Measurements from ENCODE around the gene DGKA.

Gene DGKA

DNA sequence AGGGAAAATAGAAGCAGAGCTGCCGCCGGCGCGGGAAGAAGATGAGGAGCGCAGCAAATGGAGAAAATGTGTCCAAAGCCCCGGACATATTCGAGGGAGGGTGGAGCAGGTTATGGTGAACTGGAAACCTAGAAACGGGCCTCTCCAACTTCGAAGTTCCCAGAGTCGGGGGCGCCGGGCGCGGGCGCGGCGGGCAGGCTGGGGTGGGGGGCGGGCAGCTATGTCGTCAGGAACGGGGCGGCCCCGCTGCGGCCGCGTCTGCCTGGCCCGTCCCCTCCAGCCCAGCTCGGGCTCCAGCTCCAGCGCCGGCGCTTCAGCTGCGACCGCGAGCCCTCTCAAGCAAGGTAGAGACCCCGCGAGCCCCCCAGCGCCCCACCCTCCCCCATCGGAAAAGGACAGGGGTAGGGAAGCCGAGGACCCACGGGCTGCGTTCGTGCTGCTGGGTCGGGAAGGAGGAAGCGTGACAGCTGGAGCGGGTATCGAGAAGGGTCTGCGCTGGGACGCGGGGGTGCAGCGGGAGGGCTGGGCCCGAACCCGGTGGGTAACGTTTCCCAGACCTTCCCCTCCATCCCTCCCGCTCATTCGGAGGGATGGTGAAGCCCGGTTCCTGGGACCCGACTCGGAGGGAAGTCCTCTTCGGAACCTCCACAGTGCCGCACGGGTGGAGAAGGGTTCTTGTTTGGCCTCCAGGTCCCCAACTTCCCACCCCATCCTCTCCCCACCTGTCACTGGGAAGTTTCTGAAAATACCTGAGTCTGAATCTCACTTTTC lies 1.0 kb downstream of the DGKA start:
- DNase-seq, result peak; percentile 31 to 72 (median 54)

DNA sequence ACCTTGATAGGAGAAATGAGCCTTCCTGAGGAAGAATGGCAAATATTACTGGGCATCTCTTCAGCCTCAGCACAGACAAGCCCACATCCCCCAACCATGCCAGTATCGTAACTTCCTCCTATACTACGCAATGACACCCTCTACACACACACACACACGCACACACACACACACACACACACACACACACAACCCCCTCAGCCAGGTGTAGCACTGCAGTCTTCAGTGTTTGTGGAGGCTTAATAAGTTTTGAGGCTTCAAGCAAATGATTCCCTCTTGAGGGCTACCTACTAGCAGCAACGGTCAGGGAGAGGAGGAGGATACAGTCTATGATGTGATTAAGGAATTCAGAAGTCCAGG lies 1.6 kb downstream of the DGKA start:
- peak; percentile 22 to 52 (median 50) for DNase-seq

DNA sequence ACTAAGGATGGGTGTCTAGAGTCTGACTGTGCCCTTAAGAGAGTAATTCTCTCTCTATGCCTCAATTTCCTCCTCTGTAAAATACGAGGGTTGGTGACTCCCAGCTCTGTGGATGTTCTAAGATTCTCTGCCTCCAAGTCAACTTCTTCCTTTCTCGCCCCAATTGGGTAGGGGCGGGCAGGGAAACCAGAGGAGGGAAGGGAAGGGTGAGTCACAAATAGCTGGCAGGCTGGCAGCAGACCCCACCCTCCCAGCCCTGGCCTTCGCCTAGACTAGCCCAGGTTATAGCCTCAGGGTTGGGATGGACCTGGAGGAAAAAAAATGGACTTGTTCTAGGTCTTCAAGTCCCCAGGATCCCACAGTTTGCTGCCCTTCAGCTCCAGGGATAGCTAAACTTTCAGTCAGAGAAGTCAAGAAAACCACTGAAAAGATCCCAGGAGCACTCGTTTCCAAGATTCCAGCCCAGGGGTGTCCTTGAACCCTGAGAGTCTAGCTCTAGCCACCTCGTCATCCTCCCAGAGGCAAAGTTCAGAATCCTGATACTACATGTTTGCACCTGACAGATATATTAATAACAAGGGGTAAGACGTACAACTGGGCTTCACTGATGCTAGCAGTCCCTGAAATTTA lies 2.3 kb downstream of the DGKA start:
- DNase-seq, result peak; percentile 35 to 57 (median 48)

DNA sequence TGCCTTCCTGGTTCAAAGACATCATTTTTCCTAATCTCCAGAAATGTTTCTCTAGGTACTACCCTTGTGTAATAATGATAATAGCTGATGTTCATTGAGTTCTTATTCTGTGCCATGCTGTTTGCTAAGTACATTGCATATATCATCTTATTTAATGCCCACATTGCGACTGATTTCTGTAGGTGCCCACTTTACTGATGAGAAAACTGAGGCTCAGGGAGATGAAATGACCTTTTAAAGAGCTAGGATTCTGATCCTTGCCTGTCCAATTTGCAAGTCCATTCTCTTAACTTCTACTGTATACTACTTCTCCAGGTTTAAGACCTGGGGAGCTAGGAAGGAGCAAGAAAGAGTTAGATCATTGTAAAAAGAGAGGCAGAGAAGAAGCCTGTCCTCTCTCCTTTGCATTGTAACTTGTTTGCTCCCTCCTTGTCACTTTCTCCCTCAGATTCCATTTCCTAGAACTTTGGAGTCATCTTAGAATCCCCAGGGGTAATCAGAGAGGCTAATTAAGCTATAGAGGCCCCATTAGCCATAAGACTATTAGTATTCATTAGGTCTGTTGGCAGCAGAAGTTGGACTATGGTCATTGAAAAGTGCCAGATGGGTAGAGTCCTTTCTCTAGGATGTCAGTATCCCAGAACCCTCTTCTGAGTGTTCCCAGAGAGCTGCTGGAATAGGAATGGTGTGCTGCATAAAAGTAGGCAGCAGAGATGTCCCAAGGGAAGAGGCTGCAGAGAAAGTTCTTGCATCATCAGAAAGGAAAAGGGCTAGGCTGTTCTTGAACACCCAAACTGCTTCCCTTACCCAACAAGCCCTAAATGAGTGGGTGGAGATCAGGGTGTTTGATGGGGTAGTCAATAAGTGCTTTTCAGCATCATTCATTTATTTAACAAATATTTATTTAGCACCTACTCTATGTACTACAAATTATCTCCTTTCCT lies 3.1 kb downstream of the DGKA start:
- no peak for DNase-seq

DNA sequence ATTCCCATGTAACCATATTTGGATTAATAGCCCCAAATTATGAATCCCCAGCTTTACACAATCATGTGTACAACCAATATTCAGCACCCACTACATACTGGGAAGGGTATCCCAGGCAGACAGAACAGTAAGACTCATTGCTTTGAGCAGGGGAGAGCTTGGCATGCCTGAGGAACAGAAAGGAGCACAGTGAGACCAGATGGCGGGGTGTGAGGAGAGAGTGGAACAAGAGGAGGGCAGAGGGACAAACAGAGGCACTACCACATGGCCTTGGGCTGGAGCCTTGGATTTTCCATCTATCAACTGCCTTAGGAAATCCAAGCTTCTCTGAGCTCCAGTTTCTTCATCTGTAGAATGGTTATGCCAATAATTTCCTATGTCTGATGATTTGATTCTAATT lies 3.8 kb downstream of the DGKA start:
- DNase-seq, result no peak

DNA sequence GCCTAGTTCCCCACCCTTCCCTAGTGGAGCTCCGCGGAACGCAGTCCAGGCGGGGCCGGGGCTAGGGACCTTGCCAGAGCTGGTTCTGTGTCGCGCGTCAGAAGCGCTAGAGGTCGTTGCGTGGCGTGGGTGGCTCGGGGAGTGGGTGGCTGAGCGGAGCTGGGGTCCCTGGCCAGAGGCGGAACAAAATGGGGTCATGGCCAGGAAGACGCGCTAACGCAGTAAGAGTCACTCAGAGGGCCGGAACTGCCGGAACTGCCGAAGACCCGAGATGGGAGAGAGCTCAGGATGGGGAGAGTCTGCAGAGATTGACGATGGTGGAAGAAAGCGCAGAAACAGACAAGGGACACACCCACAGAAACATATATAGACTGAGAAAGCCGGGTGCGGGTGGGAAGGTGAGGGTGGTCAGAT lies 4.8 kb downstream of the DGKA start:
- DNase-seq, result no peak

DNA sequence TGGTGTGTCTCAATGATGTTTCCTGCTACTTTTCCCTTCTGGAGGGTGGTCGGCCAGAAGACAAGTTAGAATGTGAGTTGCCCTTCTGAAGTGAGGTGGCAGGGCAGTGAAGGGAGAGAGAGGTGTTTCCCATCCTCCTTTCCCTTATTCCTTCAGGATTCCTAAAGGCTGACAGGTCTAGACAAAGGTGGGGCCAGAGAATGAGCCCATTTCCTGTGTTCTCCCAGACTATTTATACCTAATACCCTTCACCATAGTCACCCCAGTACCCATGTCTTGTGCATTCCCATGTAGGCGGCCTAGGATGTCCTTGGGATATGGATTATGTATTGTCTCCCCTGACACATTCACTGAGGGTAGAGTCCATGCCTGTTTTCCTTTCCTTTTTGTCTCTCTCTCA lies 7.0 kb downstream of the DGKA start:
- DNase-seq, result no peak

DNA sequence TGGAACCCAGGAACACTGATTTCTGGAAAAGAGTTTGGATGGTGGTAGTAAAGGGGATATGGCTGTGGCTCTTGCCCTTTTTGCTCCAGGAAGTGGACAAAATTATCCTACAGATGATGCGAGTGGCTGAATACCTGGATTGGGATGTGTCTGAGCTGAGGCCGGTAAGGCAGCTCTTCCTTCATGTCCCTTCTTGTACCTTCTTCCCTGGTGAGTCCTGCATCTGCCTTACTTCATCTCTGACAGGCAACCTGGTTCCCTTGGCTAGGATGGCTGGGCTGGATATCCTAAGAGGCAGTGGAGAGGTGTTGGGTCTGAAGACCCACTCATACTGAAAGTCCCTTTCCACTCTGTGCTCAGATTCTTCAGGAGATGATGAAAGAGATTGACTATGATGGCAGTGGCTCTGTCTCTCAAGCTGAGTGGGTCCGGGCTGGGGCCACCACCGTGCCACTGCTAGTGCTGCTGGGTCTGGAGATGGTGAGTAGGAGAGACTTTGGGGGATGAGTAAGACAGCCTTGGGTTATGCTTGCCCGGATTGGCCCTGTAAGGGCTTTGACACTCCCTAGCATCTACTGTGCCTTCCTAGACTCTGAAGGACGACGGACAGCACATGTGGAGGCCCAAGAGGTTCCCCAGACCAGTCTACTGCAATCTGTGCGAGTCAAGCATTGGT lies 8.0 kb downstream of the DGKA start:
- no peak for DNase-seq

DNA sequence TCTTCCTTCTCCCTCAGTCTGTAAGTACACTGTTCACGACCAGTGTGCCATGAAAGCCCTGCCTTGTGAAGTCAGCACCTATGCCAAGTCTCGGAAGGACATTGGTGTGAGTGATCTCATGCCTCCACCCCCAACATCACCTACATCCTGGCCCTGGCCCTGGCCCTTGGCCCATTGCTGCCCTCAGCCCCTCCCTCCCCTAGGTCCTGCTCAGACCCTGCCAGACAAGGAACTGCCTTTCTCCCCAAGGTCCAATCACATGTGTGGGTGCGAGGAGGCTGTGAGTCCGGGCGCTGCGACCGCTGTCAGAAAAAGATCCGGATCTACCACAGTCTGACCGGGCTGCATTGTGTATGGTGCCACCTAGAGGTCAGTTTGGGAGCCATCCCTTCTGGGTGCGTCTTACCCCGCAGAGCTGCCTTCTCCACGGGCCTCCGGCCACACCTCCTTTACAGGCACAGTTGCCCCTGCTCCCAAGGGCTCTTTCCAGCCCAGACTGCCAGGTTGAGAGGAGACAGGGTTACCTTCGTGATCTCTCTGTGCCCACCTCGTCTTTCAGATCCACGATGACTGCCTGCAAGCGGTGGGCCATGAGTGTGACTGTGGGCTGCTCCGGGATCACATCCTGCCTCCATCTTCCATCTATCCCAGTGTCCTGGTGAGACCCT lies 9.2 kb downstream of the DGKA start:
- peak; percentile 91 to 94 (median 92) for DNase-seq

DNA sequence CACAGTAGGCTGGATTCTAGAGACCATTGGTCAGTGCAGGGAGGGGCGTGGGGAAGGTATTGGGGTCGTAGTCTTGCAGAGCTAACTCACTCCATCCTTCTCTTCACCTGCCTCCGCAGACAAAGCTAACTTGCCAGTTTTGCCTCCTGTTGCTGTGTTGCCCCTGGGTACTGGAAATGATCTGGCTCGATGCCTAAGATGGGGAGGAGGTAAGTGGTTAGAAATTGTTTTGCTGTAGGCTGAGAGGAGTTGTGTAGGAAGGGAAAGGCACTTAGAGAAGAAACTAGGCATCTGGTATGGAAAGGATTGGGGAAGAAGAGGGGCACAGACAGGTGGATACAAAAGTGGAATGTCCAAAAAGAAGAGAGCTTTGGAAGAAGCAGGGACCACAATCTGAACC lies 11.1 kb downstream of the DGKA start:
- DNase-seq, result no peak

DNA sequence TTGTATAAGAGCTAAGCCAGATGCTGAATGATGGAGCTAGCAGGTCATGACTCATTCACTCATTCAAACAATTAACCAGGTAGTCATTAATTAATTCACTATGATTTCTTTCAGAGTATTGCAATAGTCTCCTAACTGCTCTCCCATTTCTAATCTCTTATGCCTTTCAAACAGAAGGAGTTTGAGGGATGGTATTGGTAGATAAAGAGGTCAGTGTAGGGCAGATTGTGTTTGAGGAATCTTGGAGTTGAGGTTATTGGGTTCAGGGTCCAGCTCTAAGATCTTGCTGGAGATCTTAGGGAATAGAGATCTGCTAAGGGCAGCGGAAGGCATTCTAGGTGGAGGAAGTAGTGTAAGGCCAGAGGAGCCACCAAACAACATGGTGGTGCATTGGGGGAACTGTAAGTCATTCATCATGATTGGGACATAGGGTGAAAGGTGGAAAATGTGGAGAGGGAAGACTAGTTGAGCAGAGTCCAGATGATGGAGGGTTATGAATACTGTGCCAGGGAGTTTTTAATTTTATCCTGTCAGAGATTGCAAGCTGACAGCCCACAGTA lies 11.7 kb downstream of the DGKA start:
- DNase-seq, result no peak

DNA sequence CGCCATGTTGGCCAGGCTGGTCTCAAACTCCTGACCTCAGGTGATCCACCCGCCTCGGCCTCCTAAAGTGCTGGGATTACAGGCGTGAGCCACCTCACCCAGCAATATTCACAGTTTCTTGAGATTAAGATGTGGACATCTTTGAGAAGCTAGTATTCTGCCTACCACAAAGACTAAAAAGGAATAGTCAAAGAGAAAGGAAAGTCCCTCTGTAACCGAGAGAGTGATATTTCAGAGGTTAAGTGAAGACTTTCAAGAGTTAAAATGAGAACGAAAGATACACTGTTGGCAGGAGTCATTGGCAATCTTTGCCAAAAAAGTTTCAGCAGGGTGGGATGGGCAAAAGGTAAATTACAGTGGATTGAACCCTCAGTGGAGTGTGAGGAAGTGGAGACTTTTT lies 15.6 kb downstream of the DGKA start:
- no peak for DNase-seq

DNA sequence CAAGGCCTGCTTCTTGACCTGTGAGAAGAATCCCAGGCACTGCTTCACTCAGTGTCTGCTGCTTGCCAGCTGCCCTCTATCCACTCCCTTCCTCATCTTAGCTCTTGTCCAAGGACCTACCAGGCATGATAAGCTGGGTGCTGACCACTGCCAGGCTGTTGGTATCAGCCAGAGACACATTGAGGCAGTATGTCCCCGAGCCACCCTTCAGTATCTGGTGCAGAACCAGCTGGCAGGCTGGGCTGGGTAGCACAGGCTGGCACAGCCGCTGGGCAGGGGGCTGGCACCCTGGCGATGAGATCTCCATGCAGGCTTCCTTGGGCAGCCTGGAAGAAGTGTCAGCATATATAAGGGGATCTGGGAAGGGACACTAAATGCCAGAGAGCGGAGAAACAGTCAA lies 24.4 kb downstream of the DGKA start:
- no peak for DNase-seq

DNA sequence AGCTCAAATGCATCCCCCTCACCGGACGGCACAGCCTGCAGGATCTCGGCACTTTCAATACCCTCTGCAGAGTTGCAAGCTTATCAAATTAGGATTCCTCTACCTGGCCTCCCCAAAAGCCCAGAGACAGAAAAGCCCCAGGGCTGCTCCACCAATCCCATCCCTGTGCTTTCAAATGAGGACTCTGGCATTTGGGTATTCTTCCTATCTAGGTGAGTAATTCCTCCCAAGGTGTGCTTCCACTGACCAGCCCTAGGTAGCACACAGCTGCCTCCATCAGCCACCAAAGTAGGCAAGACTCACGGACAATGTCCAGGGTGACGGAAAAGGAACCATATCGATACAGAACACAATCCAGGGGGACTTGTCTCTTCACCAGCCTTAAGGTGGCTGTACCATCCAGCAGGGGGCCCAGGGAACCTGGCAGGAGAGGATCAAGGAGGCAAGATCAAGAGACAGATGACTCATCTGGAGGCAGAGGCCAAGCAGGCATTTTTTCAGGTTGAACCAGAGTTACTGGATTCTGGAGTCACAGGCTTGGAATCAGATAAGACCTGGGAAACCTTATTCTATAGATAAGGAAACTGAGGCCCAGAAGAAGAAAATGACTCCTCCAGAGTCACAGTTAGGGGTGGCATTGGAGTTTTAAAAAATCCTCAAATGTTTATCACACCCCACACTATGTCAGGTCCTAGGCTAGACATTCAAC lies 25.0 kb downstream of the DGKA start:
- DNase-seq, result peak in 3 of 4 experiments; percentile 16 to 41 (median 37)

DNA sequence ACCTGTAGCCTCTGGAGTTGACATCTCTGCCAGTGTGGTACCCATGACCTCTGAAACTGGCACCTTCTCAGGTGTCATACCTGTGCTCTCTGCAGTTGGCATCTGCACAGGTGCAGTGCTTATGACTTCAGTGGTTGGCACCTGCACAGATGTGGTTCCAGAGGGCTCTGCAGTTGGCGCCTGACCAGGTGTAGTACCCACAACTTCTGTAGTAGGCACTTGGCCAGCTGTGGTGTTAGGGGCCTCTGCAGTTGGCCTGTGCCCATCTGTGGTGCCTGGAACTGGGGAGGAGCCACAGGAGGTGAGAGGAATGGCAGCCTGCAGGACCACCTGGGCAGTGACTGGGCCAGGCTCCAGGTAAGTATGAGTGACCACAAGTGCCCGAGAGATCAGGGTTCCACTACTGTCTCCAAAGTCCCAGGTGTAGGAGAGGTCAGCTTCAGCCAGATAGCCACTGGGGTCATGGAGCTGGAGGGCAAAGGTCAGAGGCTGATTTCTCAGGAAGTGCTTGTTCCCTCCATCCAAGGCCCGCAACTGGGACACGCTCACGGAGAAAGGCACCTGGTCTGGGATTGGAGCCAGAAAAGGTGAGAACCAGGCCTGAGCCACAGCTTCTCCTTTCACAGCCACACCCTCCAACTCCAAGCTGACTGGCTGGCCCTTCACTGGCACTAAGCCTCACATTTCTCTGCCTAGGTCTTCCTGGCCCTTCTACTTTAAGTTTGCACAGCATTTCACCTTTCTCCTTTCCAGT lies 26.3 kb downstream of the DGKA start:
- DNase-seq, result no peak

DNA sequence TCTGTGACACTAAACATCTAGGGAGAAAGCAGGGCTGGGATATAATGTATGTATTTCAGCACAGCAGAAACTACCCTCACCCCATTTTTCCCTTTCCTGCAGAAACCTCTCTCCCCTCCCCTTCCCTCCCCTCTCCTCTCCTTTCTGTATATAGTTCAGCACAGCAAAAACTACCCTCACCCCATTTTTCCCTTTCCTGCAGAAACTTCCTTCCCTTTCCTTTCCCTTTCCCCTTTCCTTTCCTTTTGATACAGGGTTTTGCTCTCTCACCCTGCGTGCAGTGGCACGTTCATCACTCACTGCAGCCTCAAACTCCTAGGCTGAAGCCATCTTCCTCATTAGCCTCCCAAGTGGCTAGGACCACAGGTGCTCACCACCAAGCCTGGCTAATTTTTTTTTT lies 32.8 kb downstream of the DGKA start:
- DNase-seq, result no peak

DNA sequence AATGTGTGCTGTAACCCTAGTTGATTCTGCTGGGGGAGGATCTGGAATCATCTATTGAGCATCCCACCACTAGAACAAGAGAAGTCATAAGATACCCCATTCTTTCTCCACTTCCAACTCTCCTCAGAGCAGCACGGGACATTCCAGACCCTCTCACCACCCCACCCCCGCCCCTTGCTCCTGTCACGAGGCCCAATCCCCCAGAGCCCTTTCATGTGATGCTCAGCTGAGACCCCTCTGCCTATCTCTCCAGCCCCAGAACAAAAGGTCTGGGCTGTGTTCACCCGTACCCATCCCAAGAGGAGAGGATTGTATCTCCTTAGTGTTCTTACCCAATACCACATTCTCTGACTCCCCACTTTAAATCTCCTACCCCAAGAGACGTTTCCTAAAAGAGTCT lies 34.3 kb downstream of the DGKA start:
- no peak for DNase-seq

DNA sequence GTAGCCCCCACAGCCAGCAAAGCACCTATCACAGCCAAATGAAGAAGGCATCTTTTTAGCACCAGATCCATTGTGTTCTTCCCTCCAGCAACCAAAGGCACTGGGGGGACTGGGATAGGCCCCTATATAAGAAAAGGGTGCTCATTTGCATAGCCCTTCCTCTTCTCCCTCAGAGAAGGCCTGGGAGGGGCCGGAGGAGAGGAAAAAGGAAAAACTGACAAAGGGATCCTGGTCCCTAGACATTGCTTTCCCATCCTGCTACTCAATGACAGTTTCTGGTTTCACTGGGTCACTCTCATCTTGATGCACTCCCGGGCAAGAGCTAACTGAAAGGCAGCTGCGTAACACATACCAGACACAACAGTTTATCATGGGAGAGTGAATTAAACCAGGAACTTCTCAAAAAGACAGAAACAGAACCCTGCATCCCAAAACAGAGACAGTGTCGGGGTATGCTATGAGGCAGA lies 35.0 kb downstream of the DGKA start, which contains the start of gene PMEL:
PMEL (minus strand) TSS at position 102 of the 467 bp plus-strand sequence; CDS start at position 71, 31 bp downstream.
- peak; percentile 23 to 29 (median 25) for DNase-seq

DNA sequence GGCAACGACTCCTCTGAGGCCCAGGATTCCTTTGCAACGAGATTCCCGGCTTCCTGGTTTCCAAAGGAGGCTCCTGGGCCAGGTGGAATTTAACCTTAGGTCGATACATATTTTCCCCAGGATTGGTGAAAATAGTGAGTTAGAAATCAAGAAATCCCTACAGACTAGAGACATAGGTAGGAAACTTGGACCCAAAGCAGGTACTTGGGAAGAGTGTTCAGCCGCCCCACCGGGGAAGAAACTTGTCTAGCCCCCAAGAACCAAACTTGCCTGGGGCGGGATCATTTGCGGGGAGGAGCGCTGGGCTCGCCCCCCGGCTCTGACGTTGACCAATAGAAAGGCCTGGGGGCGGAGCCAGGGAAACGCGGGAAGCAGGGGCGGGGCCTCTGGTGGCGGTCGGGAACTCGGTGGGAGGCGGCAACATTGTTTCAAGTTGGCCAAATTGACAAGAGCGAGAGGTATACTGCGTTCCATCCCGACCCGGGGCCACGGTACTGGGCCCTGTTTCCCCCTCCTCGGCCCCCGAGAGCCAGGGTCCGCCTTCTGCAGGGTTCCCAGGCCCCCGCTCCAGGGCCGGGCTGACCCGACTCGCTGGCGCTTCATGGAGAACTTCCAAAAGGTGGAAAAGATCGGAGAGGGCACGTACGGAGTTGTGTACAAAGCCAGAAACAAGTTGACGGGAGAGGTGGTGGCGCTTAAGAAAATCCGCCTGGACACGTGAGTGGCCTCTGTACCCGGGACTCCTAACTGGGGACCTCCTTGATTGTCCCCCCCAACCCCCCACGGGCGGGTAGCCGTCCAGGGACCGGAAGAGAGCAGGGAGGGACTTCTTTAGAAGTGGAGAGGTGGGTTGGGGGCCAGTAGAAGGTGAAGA lies 35.7 kb downstream of the DGKA start, which contains the start of gene CDK2:
CDK2 (plus strand) TSS at position 423 of the 874 bp plus-strand sequence; CDS start at position 602, 179 bp downstream.
- DNase-seq, result peak; percentile 87 to 95 (median 92)

Measured in suppressor macrophage (primary cell).